Left ventricle myocardium superior (tissue), 1 donor: Measurements from ENCODE around the gene PRKCA. TPM values are rescaled to one million over a fixed set of nuclear protein-coding genes. Genes with fewer than 3 reads are reported as not detected.
A peak's percentile ranks its signal among the peaks of the same experiment; 100 is the strongest.
"Not testable (repeated sequence)": the region's sequence is repeated elsewhere in the genome, so short reads cannot be mapped to it uniquely, and the experiment has no call there.

Source experiments
- ATAC-seq: fragments of 200-7000 bp; cut with Tn5 transposase; one replicate; pipeline ENCODE4 v1.9.1; 2020; ENCODE audit warnings: mild to moderate bottlenecking, moderate library complexity
- DNase-seq: peaks from one replicate; pipeline ENCODE4 v3.0.0-alpha.2; 2020
- intact Hi-C: fragments of 100-400 bp; cut with micrococcal nuclease; formaldehyde crosslinking; loops from one replicate; pipeline ENCODE4 v1.11.0; 2022
- total RNA-seq: library from RNA; stranded (reverse); fragmentation: NEBNext Ultra II Directional; extraction: Animal tissue kit (Norgen Biotek cat#: 25700); gene quantifications from one replicate; pipeline ENCODE4 v1.2.1, GENCODE V29; 2021
- donor health status: DM: no; HTN: yes; CAD: no; lungs with severe emphysema.

The PRKCA gene
- total RNA-seq, 1 donor from 2014 or later: 5.9 TPM

GRCh38 chr17:66313995-66314659 lies 11.7 kb downstream of the PRKCA start:
- no peak for ATAC-seq
- intact Hi-C loops: no loop called here
- DNase-seq: no peak

GRCh38 chr17:66317629-66318028 lies 15.2 kb downstream of the PRKCA start:
- ATAC-seq (no peak), DNase-seq (no peak)
- intact Hi-C loops: no loop called here

- no peak for DNase-seq
- ATAC-seq: no peak
- intact Hi-C loops: no loop called here
Measured at GRCh38 chr17:66319226-66319625, 16.8 kb downstream of the PRKCA start.

GRCh38 chr17:66322764-66323163 lies 20.4 kb downstream of the PRKCA start:
- DNase-seq (no peak), ATAC-seq (no peak)
- intact Hi-C loops: no loop called here

- intact Hi-C loops, DNase-seq, ATAC-seq: not testable (repeated sequence)
Measured at GRCh38 chr17:66324381-66325004, 22.1 kb downstream of the PRKCA start.

GRCh38 chr17:66326476-66327047 lies 24.1 kb downstream of the PRKCA start:
- no peak for DNase-seq
- no peak for ATAC-seq
- intact Hi-C loops: no loop called here

DNA sequence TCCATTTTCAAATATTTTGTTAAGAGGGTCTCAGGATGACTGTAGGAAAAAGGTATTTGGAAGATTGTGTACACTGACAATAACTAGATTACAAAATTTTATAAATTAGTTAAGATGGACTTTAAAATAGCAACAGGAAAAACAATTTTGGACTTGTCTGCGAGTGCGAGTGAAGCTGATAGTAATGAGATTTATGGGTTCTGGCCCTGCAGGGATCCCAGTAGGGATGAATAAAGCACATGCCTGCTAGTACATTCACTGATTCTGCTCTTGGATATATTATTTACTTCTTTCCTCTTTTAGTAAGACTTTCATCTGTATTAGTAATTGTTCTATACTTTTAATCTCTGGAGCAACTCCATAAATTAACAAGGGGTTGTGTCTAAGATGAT lies 28.2 kb downstream of the PRKCA start:
- intact Hi-C loops: no loop called here
- ATAC-seq (no peak), DNase-seq (no peak)

DNA sequence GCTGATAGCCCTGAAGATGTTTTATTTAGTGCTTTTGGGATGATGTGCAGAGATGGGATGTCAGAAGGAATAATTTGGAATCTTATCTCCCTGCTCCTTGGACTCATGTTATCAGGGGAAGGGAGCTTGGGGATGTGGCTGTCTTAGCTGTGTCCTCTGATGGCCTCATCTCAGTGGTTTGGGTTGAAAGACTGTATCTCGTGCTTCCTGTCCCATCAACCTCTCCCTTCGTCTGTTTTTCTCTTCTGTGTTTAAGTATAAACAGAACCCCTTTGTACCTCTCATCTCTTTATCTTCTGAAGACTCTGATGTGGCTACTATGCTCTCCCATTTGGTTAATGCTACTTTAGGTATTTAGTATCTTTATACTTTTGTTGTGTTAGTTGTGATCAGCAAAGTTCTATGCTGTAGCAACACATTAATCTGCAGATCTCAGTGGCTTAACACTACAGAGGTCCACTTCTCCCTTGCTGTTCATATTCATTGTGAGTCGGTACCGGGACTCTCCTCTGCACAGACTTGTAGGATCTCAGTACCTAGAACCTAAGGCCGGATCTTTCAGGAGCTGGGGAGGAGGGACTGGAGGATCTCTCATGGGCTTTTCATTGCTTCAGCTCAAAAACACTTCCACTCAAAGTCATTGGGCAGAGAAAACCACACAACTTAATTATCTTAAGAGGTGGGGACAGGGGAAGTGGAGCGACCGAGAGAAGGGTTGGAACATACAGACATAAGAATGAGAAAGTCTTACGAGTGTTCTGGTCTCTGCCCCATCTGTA lies 28.8 kb downstream of the PRKCA start:
- intact Hi-C loops: no loop called here
- DNase-seq (no peak), ATAC-seq (peak; percentile 40)

DNA sequence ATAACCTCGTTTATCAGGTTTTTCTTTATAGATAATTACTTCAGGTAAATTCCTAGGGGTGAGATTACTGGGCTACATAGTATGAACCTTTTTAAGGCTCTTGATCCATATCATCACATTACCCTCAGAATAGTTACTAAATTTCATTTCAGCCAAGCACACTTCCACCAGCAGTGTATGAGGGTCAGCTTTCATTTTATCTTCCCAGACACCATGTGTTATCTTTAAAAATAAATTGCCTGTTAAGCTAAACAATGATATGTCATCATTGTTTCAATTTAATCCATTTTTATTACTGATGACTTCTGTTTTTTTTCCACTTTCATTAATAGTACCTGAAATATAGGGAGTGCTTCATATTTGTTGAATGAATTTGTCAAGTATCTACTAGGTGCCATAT lies 33.4 kb downstream of the PRKCA start:
- DNase-seq (no peak), ATAC-seq (no peak)
- intact Hi-C loops: no loop called here

GRCh38 chr17:66337268-66337667 lies 34.9 kb downstream of the PRKCA start:
- no peak for ATAC-seq
- DNase-seq: no peak
- intact Hi-C loops: no loop called here

GRCh38 chr17:66337866-66338485 lies 35.6 kb downstream of the PRKCA start:
- peak; percentile 58 for ATAC-seq
- intact Hi-C loops: no loop called here
- no peak for DNase-seq

DNA sequence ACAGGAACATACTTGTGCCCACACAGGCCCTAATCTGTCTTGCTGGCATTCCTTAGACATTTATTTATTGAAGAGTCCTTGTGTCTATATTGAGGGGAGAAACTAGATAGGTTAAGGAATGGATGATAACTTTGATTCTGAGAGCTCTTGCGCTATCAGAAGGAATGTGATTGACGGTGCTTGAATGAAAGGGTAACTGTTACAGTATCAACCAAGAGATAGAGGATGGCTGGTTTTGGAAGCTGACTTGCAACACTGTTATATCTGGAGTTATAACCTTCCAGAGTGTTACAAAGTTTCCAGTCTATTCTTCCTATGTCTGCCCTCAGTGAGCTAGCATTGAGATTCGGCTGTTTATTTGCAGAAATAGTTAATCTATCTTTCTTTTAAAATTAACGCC lies 36.5 kb downstream of the PRKCA start:
- intact Hi-C loops: no loop called here

DNA sequence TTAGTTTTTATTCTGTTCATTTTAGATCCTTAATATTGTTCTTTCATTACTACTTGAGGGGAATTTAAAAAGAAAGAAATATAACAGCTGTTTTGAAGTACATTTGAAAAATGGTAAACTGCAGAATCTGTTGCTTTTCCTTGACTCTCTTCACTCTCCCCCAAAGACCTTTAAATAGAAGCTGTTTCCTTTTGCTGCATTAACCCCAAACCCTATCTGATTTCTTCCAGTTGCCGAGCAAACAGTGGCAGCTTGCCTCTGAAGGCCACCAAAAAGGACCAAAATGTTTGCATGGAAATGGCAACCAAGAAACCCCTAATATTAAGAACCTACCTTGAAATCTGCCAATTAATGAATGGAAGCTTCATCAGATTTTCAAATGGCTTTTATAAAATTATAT lies 37.1 kb downstream of the PRKCA start:
- no peak for DNase-seq
- no peak for ATAC-seq
- intact Hi-C loops: no loop called here

More for the DNA sequence above, 36.5 kb downstream of the PRKCA start:
- DNase-seq: no peak
- ATAC-seq: peak; percentile 45

DNA sequence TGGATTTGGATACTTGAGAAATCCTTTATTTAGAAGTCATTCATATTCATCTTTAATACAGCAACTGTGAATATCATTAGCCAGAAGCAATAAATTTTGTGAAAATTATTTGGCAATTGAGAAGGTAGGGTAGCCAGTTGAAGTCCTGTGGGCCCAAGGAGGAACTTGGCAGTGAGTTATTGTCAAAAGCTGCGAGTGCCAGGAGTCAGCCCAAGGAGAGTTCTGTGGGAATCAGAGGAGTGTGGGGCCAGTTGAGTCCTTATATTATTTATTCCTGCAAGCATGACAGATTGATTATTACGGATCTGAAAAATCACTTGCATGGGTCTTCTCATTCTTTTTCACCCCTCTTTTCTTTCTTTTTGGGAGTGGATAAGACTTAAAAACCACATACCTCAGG lies 38.3 kb downstream of the PRKCA start:
- intact Hi-C loops: no loop called here

GRCh38 chr17:66341462-66341861 lies 39.0 kb downstream of the PRKCA start:
- ATAC-seq: no peak
- no peak for DNase-seq
- intact Hi-C loops: no loop called here

More for the DNA sequence above, 38.3 kb downstream of the PRKCA start:
- DNase-seq (no peak), ATAC-seq (no peak)

DNA sequence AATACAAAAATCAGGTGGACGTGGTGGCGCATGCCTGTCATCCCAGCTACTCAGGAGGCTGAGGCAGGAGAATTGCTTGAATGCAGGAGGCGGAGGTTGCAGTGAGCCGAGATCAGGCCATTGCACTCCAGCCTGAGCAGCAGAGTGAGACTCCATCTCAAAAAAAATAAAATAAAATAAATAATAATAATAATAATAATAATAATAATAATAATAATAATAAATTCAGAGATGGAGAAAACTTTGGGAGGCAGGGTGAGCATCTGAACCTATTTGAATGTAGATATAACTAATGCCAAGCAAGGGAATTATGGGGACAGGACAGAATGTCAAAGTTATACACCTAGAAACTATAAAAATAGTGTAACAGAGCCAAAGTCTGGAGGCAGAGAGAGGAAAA lies 39.9 kb downstream of the PRKCA start:
- ATAC-seq, intact Hi-C loops, DNase-seq: not testable (repeated sequence)

GRCh38 chr17:66343531-66344078 lies 41.2 kb downstream of the PRKCA start:
- ATAC-seq (no peak), DNase-seq (no peak)
- intact Hi-C loops: no loop called here

DNA sequence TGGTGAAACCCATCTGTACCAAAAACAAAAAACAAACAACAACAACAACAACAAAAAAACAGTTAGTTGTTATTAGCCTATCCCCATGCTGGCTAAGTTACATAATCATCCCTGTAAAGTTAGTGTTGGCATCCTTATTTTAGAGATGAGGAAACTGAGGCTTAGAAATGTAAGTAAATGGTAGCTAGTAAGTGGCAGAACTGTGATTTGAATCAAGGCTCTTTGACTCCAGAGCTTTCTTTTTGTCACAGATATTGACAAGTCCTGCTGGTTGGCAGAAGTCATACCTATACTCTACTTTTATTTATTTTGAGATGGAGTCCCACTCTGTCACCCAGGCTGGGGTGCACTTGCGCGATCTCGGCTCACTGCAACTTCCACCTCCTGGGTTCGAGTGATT lies 42.1 kb downstream of the PRKCA start:
- DNase-seq: no peak
- intact Hi-C loops: no loop called here
- ATAC-seq: no peak

- no peak for ATAC-seq
- no peak for DNase-seq
- intact Hi-C loops: no loop called here
Measured at GRCh38 chr17:66345264-66345663, 42.9 kb downstream of the PRKCA start.
